PC-3 (cell line): ENCODE data around the gene DCTN2. TPM values are rescaled to one million over a fixed set of nuclear protein-coding genes. Genes with fewer than 3 reads are reported as not detected.

ENCODE experiments used
- ATAC-seq: fragments of 200-7000 bp; cut with Tn5 transposase; 2 replicates; pipeline ENCODE4 v1.9.1; 2020; ENCODE audit warnings: mild to moderate bottlenecking, moderate library complexity
- BruUV-seq: library from RNA; stranded (reverse); fragments of 400-500 nt; replicated peaks from 2 replicates; lab custom pipeline; 2021; lab: Mats Ljungman, UMichigan
- CTCF ChIA-PET: fragments of 300-600 bp; sonication (Branson Sonifier 250); formaldehyde crosslinking; loops from one replicate; lab custom pipeline; 2022; ENCODE audit warnings: antibody characterized with exemption; lab: Charles Lee
- POLR2A ChIA-PET: fragments of 300-600 bp; sonication (Branson Sonifier 250); formaldehyde crosslinking; loops from one replicate; lab custom pipeline; 2022; ENCODE audit warnings: antibody characterized with exemption; ENCODE audit not compliant: unreplicated experiment; lab: Charles Lee
- DNase-seq: peaks from one replicate; pipeline ENCODE4 v3.0.0-alpha.2; 2015
- H2AFZ ChIP-seq: fragments of 300-600 bp; sonication (generic); 2 replicates; pipeline ENCODE4 v1.6.0; 2016; ENCODE audit warnings: antibody characterized with exemption, low read length
- H3F3A ChIP-seq: fragments of 300-600 bp; sonication (generic); one replicate; pipeline ENCODE4 v1.6.0; 2017; ENCODE audit warnings: antibody characterized with exemption, low read length, control low read depth, mild to moderate bottlenecking; ENCODE audit not compliant: unreplicated experiment
- H3K27ac ChIP-seq: fragments of 300-600 bp; sonication (generic); 2 replicates; pipeline ENCODE4 v1.5.1; 2016; ENCODE audit warnings: mild to moderate bottlenecking, low read length
- H3K27me3 ChIP-seq: fragments of 300-600 bp; sonication (generic); 2 replicates; pipeline ENCODE4 v1.6.1; 2016; ENCODE audit warnings: low read length, mixed read lengths
- H3K36me3 ChIP-seq: fragments of 300-600 bp; sonication (generic); 2 replicates; pipeline ENCODE4 v1.6.1; 2016; ENCODE audit warnings: low read depth, mixed run types, low read length, mixed read lengths
- H3K4me1 ChIP-seq: fragments of 300-600 bp; sonication (generic); 2 replicates; pipeline ENCODE4 v1.5.1; 2016; ENCODE audit warnings: low read length; ENCODE audit not compliant: insufficient read depth
- H3K4me2 ChIP-seq: fragments of 300-600 bp; sonication (generic); 2 replicates; pipeline ENCODE4 v1.6.0; 2016; ENCODE audit warnings: low read length
- H3K4me3 ChIP-seq: fragments of 300-600 bp; sonication (generic); 2 replicates; pipeline ENCODE4 v1.5.1; 2016; ENCODE audit warnings: mild to moderate bottlenecking, low read length, mixed read lengths
- H3K79me2 ChIP-seq: fragments of 300-600 bp; sonication (generic); 2 replicates; pipeline ENCODE4 v1.6.1; 2017; ENCODE audit warnings: low read length, mixed read lengths
- H3K9ac ChIP-seq: fragments of 300-600 bp; sonication (generic); 2 replicates; pipeline ENCODE4 v1.6.0; 2016; ENCODE audit warnings: mild to moderate bottlenecking, low read length
- H3K9me2 ChIP-seq: fragments of 300-600 bp; sonication (generic); replicated peaks from 2 replicates; pipeline ENCODE4 v1.6.1; 2016; ENCODE audit warnings: mixed run types, low read length, mixed read lengths
- H3K9me3 ChIP-seq: fragments of 300-600 bp; sonication (generic); 2 replicates; pipeline ENCODE4 v1.6.1; 2016; ENCODE audit warnings: low read length, mixed read lengths
- H4K20me1 ChIP-seq: fragments of 300-600 bp; sonication (generic); 2 replicates; pipeline ENCODE4 v1.6.1; 2016; ENCODE audit warnings: low read length, mixed read lengths
- EZH2 ChIP-seq: fragments of 300-600 bp; sonication (generic); IDR thresholded peaks from one replicate; pipeline ENCODE4 v1.6.1; 2017; ENCODE audit warnings: antibody characterized with exemption, mild to moderate bottlenecking, low read length; ENCODE audit not compliant: unreplicated experiment
- EZH2phosphoT487 ChIP-seq: fragments of 300-600 bp; sonication (generic); IDR thresholded peaks from 2 replicates; pipeline ENCODE4 v1.6.1; 2018; ENCODE audit warnings: mild to moderate bottlenecking, antibody characterized with exemption, low read length, borderline replicate concordance
- intact Hi-C: fragments of 100-400 bp; cut with micrococcal nuclease; formaldehyde crosslinking; loops from 2 replicates; pipeline ENCODE4 v1.9.0; 2023
- total RNA-seq: library from RNA; depleted of rRNA; stranded (reverse); fragments of >200 nt; gene quantifications from 2 replicates; pipeline ENCODE4 v1.2.3, GENCODE V29; 2014
- TF ChIP-seq, protein P1 (sequence below): fragments of 300-600 bp; sonication (generic); conservative IDR thresholded peaks from 2 replicates; pipeline ENCODE4 v1.5.1; 2017; ENCODE audit warnings: antibody characterized with exemption, low read depth, mild to moderate bottlenecking, low read length

The DCTN2 gene
- total RNA-seq, 1 experiment from 2014 or later, result 88.5 TPM

DNA sequence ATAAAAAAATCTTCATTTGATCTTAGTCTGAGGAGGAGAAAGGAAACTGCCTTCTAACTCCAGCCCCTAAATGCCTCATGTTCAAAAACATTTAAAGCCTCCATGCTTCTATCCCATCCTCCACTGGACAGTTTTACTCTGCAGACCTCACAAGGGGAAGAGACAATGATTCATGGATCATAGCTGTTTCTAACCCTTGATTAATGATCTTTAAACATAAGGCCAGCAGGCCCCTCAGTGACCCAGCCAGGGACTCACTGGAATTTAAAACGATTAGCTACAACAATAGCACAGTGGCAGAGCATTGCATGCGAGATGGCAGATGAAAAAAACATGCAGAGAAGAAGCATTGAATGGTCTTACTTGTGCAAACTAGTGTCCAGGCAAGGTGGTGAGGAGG, 6.0 kb downstream of the DCTN2 start:
- Histone ChIP-seq H3K9me3 (no peaks in the 10 kb centered on the region), H3K4me1 (peaks cover 9% of the 10 kb centered on the region), H4K20me1 (no peaks in the 10 kb centered on the region), H3K4me3 (no peak overlapping the region), H3K27me3 (no peaks in the 10 kb centered on the region), H2AFZ (no peak overlapping the region), H3K79me2 (peaks cover 16% of the 10 kb centered on the region), H3F3A (no peaks in the 10 kb centered on the region), H3K27ac (no peak overlapping the region), H3K9ac (no peak overlapping the region), H3K36me3 (peaks cover 19% of the 10 kb centered on the region; the same call in 1 of the 2 replicates), H3K4me2 (no peak overlapping the region), H3K9me2 (no peaks in the 10 kb centered on the region)
- ATAC-seq (no peak), DNase-seq (no peak)
- TF ChIP-seq EZH2phosphoT487, result no peak
- TF ChIP-seq EZH2, result no peak
- TF ChIP-seq, protein P1, sequence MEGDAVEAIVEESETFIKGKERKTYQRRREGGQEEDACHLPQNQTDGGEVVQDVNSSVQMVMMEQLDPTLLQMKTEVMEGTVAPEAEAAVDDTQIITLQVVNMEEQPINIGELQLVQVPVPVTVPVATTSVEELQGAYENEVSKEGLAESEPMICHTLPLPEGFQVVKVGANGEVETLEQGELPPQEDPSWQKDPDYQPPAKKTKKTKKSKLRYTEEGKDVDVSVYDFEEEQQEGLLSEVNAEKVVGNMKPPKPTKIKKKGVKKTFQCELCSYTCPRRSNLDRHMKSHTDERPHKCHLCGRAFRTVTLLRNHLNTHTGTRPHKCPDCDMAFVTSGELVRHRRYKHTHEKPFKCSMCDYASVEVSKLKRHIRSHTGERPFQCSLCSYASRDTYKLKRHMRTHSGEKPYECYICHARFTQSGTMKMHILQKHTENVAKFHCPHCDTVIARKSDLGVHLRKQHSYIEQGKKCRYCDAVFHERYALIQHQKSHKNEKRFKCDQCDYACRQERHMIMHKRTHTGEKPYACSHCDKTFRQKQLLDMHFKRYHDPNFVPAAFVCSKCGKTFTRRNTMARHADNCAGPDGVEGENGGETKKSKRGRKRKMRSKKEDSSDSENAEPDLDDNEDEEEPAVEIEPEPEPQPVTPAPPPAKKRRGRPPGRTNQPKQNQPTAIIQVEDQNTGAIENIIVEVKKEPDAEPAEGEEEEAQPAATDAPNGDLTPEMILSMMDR, result no peak
- intact Hi-C loops, result no loop called here
- POLR2A ChIA-PET, result no interaction called here
- CTCF ChIA-PET, result no interaction called here
- BruUV-seq, result no TSS peak

DNA sequence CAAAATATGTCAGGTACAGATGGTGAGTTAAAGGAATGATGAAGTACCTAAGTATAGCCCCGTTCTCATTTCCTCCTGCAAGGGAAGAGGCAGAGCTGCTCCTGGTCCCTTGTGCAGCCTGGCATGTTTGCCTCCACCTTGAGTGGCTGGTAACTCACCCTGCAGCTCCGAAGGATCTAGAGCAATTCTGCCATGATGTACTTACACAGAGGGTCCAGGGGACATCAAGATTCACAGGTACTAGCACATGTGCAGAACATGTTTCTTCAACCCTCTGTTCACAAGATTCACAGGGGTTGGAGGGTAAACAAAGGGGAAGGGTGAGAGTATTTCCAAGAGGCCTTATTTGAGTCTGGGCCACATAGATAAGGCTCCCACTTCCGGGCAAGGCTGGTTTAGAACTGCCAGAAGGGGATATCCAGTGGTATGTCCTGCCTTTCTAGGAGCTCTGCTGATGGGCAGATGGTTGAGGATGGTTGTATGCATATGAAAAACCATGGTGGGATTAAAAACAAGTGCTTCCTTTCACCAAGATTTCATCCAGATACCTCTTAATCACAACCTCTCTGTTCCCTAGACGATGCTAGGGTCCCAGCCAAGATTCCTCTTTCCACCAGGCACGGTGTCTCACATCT, 7.7 kb downstream of the DCTN2 start:
- intact Hi-C loops, result no loop called here
- no peak for DNase-seq
- H3K27me3 ChIP-seq, result no peaks in the 10 kb centered on the region
- CTCF ChIA-PET, result no interaction called here
- TF ChIP-seq EZH2phosphoT487, result no peak
- TF ChIP-seq, protein P1, result no peak
- no peak for TF ChIP-seq EZH2
- no TSS peak for BruUV-seq
- H3K9ac ChIP-seq, result no peak overlapping the region
- no peak overlapping the region for H3K27ac ChIP-seq
- no peaks in the 10 kb centered on the region for H3K79me2 ChIP-seq
- peaks cover 26% of the 10 kb centered on the region; the same call in 1 of the 2 replicates for H3K36me3 ChIP-seq
- H3F3A ChIP-seq, result no peaks in the 10 kb centered on the region
- no peak overlapping the region for H3K4me3 ChIP-seq
- no peak for ATAC-seq
- no peaks in the 10 kb centered on the region for H4K20me1 ChIP-seq
- H3K4me2 ChIP-seq, result no peak overlapping the region
- no peaks in the 10 kb centered on the region for H3K9me3 ChIP-seq
- no peaks in the 10 kb centered on the region for H3K4me1 ChIP-seq
- POLR2A ChIA-PET, result no interaction called here
- H2AFZ ChIP-seq, result no peak overlapping the region
- H3K9me2 ChIP-seq, result no peaks in the 10 kb centered on the region

DNA sequence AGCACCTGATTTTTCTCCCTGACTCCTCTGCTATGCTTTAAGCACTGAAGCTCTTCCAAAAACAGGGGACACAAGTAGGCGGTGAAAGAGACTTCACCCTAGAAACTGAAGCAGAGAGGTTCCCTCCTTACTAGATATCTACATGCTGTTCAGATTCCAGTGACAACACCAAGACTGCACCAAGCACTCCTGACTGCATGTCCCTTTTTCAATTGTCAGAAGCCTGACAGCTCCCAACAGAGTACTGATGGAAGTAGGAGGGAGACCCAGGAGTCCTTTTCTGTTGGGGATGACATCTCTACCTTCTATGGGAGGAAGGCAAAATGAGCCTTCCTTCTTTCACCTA, 10.4 kb downstream of the DCTN2 start:
- Histone ChIP-seq H3K79me2 (no peaks in the 10 kb centered on the region), H3K4me3 (no peak overlapping the region), H3K9me3 (no peaks in the 10 kb centered on the region), H3F3A (no peaks in the 10 kb centered on the region), H3K4me2 (no peak overlapping the region), H3K27ac (no peak overlapping the region), H3K9me2 (no peaks in the 10 kb centered on the region), H4K20me1 (no peaks in the 10 kb centered on the region), H2AFZ (no peak overlapping the region), H3K9ac (no peak overlapping the region), H3K36me3 (peaks cover 38% of the 10 kb centered on the region; the same call in 1 of the 2 replicates), H3K4me1 (no peaks in the 10 kb centered on the region), H3K27me3 (no peaks in the 10 kb centered on the region)
- POLR2A ChIA-PET, result no interaction called here
- ATAC-seq (no peak), DNase-seq (no peak)
- no TSS peak for BruUV-seq
- intact Hi-C loops, result no loop called here
- CTCF ChIA-PET, result no interaction called here
- TF ChIP-seq, protein P1, result no peak
- TF ChIP-seq EZH2, result no peak
- TF ChIP-seq EZH2phosphoT487, result no peak
